PC-9 (cell line): ENCODE data around the gene CRACR2A. TPM values are rescaled to one million over a fixed set of nuclear protein-coding genes. Genes with fewer than 3 reads are reported as not detected.

ENCODE experiments used
- BruUV-seq: library from RNA; stranded (reverse); fragments of 400-500 nt; replicated peaks from 2 replicates; lab custom pipeline; 2021; lab: Mats Ljungman, UMichigan
- CTCF ChIA-PET: fragments of 300-600 bp; sonication (Branson Sonifier 250); formaldehyde crosslinking; loops from one replicate; lab custom pipeline; 2022; ENCODE audit warnings: antibody characterized with exemption; lab: Charles Lee
- POLR2A ChIA-PET: fragments of 300-600 bp; sonication (Branson Sonifier 250); formaldehyde crosslinking; loops from one replicate; lab custom pipeline; 2022; ENCODE audit warnings: antibody characterized with exemption; ENCODE audit not compliant: unreplicated experiment; lab: Charles Lee
- DNase-seq, 2 experiments: peaks; one replicate each; pipeline versions ENCODE4 v3.0.0 to v3.0.0-alpha.2; 2015 to 2022; ENCODE audit warnings: mixed read lengths in 1 of 2
- H2AFZ ChIP-seq: fragments of 200-600 bp; sonication (generic); 2 replicates; pipeline ENCODE4 v1.8.1; 2017; ENCODE audit warnings: antibody characterized with exemption
- H3F3A ChIP-seq: fragments of 200-600 bp; sonication (generic); 2 replicates; pipeline ENCODE4 v1.8.1; 2017; ENCODE audit warnings: antibody characterized with exemption, mild to moderate bottlenecking, low read depth; ENCODE audit not compliant: insufficient read depth
- H3K27ac ChIP-seq: fragments of 200-600 bp; sonication (generic); 2 replicates; pipeline ENCODE4 v1.6.1; 2016; ENCODE audit warnings: mixed run types
- H3K27me3 ChIP-seq: fragments of 200-600 bp; sonication (generic); 2 replicates; pipeline ENCODE4 v1.6.1; 2016; ENCODE audit warnings: low read depth, mixed run types; ENCODE audit not compliant: insufficient read depth
- H3K36me3 ChIP-seq: fragments of 200-600 bp; sonication (generic); 2 replicates; pipeline ENCODE4 v1.6.1; 2016; ENCODE audit warnings: low read depth, mixed run types
- H3K4me1 ChIP-seq: fragments of 200-600 bp; sonication (generic); replicated peaks from 2 replicates; pipeline ENCODE4 v1.6.1; 2016; ENCODE audit warnings: mixed run types; ENCODE audit not compliant: insufficient read depth
- H3K4me2 ChIP-seq: fragments of 200-600 bp; sonication (generic); 2 replicates; pipeline ENCODE4 v1.6.1; 2017; ENCODE audit warnings: mixed run types
- H3K4me3 ChIP-seq: fragments of 200-600 bp; sonication (generic); 2 replicates; pipeline ENCODE4 v1.6.1; 2016; ENCODE audit warnings: mixed run types
- H3K79me2 ChIP-seq: fragments of 200-600 bp; sonication (generic); 2 replicates; pipeline ENCODE4 v1.6.1; 2017; ENCODE audit warnings: low read depth, mixed run types
- H3K9me2 ChIP-seq: fragments of 200-600 bp; sonication (generic); 2 replicates; pipeline ENCODE4 v1.8.1; 2017; ENCODE audit warnings: mild to moderate bottlenecking; ENCODE audit not compliant: insufficient read depth
- H3K9me3 ChIP-seq: fragments of 200-600 bp; sonication (generic); 2 replicates; pipeline ENCODE4 v1.8.1; 2016; ENCODE audit warnings: low read depth; ENCODE audit not compliant: insufficient read depth
- H4K20me1 ChIP-seq: fragments of 200-600 bp; sonication (generic); 2 replicates; pipeline ENCODE4 v1.8.1; 2017; ENCODE audit not compliant: insufficient read depth
- CTCF ChIP-seq: fragments of 200-600 bp; sonication (generic); conservative IDR thresholded peaks from 2 replicates; pipeline ENCODE4 v1.6.1; 2017; ENCODE audit warnings: mixed run types, antibody characterized with exemption, mild to moderate bottlenecking, moderate library complexity
- EZH2 ChIP-seq: fragments of 200-600 bp; sonication (generic); IDR thresholded peaks from 2 replicates; pipeline ENCODE4 v1.8.0; 2017; ENCODE audit warnings: antibody characterized with exemption, low read depth
- intact Hi-C: fragments of 100-400 bp; cut with micrococcal nuclease; formaldehyde crosslinking; loops from one replicate; pipeline ENCODE4 v1.10.0; 2022; ENCODE audit not compliant: unreplicated experiment
- total RNA-seq: library from RNA; stranded (reverse); gene quantifications from 2 replicates; pipeline ENCODE4 v1.2.3, GENCODE V29; 2021

The CRACR2A gene
- total RNA-seq, 1 experiment from 2014 or later, result not detected

- H3F3A ChIP-seq, result no peaks in the 10 kb centered on the region
- H3K27me3 ChIP-seq, result peaks cover 93% of the 10 kb centered on the region
- no peak for DNase-seq
- no TSS peak for BruUV-seq
- intact Hi-C loops, result no loop called here
- H3K79me2 ChIP-seq, result no peaks in the 10 kb centered on the region
- no peak overlapping the region for H3K4me2 ChIP-seq
- no peaks in the 10 kb centered on the region for H4K20me1 ChIP-seq
- no peak overlapping the region for H2AFZ ChIP-seq
- ChIA-PET POLR2A (no interaction called here), CTCF (interaction anchor here (0.7 kb wide), 1 partner anchor 15 kb away, joined by 3 read pairs; no protein-coding TSS in a partner anchor)
- no peak overlapping the region for H3K4me3 ChIP-seq
- no peaks in the 10 kb centered on the region for H3K36me3 ChIP-seq
- no peaks in the 10 kb centered on the region for H3K9me3 ChIP-seq
- H3K9me2 ChIP-seq, result no peaks in the 10 kb centered on the region
- H3K4me1 ChIP-seq, result no peaks in the 10 kb centered on the region
- TF ChIP-seq EZH2, result no peak
- no peak for TF ChIP-seq CTCF
- no peak overlapping the region for H3K27ac ChIP-seq
Measured at GRCh38 chr12:3606128-3606527, 146.8 kb downstream of the CRACR2A start.

GRCh38 chr12:3605692-3606091 lies 147.2 kb downstream of the CRACR2A start:
- POLR2A ChIA-PET, result no interaction called here

GRCh38 chr12:3604748-3605586 lies 147.9 kb downstream of the CRACR2A start:
- CTCF ChIA-PET, result no interaction called here
- Histone ChIP-seq H3K9me2 (no peaks in the 10 kb centered on the region), H3K9me3 (no peaks in the 10 kb centered on the region), H3F3A (no peaks in the 10 kb centered on the region), H3K4me2 (no peak overlapping the region), H3K79me2 (no peaks in the 10 kb centered on the region), H3K27me3 (peaks cover 98% of the 10 kb centered on the region), H3K36me3 (no peaks in the 10 kb centered on the region), H3K4me3 (no peak overlapping the region), H4K20me1 (no peaks in the 10 kb centered on the region), H3K27ac (no peak overlapping the region), H2AFZ (no peak overlapping the region), H3K4me1 (no peaks in the 10 kb centered on the region)
- POLR2A ChIA-PET, result no interaction called here
- no peak for TF ChIP-seq EZH2
- no peak for TF ChIP-seq CTCF
- BruUV-seq, result no TSS peak
- DNase-seq, result no peak
- intact Hi-C loops, result no loop called here

More at GRCh38 chr12:3605692-3606091, 147.2 kb downstream of the CRACR2A start:
- Histone ChIP-seq H3K27ac (no peak overlapping the region), H3K79me2 (no peaks in the 10 kb centered on the region), H3K4me3 (no peak overlapping the region), H3K4me1 (no peaks in the 10 kb centered on the region), H3K9me3 (no peaks in the 10 kb centered on the region), H3K27me3 (peaks cover 93% of the 10 kb centered on the region), H3K4me2 (no peak overlapping the region), H3K36me3 (no peaks in the 10 kb centered on the region), H4K20me1 (no peaks in the 10 kb centered on the region), H3F3A (no peaks in the 10 kb centered on the region), H2AFZ (no peak overlapping the region), H3K9me2 (no peaks in the 10 kb centered on the region)
- TF ChIP-seq EZH2 (no peak), CTCF (no peak)
- CTCF ChIA-PET, result interaction anchor here (0.7 kb wide), 1 partner anchor 15 kb away, joined by 3 read pairs; no protein-coding TSS in a partner anchor
- no peak for DNase-seq
- intact Hi-C loops, result no loop called here
- no TSS peak for BruUV-seq
